Central memory CD8-positive, alpha-beta T cell (primary cell): ENCODE data around the gene SHANK1.
A peak's percentile ranks its signal among the peaks of the same experiment; 100 is the strongest.
"Not testable (repeated sequence)": the region's sequence is repeated elsewhere in the genome, so short reads cannot be mapped to it uniquely, and the experiment has no call there.

ENCODE experiments used
- ATAC-seq: fragments of 150-1000 bp; cut with Tn5 transposase; replicated peaks from 2 replicates; pipeline ENCODE4 v1.10.0; 2022; ENCODE audit warnings: mild to moderate bottlenecking, moderate FRiP score, moderate number of reproducible peaks; ENCODE audit not compliant: poor library complexity, severe bottlenecking; ENCODE audit errors: extremely low read depth
- DNase-seq, 2 donors: peaks; one replicate each; pipeline ENCODE4 v3.0.0; 2021; ENCODE audit warnings: low spot score in 2 of 2
- H3K27ac Mint-ChIP-seq: one replicate; pipeline ENCODE4 v1.8.0; 2022; ENCODE audit warnings: low read depth, mild to moderate bottlenecking, moderate library complexity, mixed read lengths
- H3K27me3 Mint-ChIP-seq: one replicate; pipeline ENCODE4 v1.8.0; 2022; ENCODE audit warnings: mixed read lengths
- H3K36me3 Mint-ChIP-seq: one replicate; pipeline ENCODE4 v1.8.0; 2022; ENCODE audit warnings: mild to moderate bottlenecking, moderate library complexity, mixed read lengths; ENCODE audit not compliant: insufficient read depth
- H3K4me1 Mint-ChIP-seq: one replicate; pipeline ENCODE4 v1.8.0; 2022; ENCODE audit warnings: mixed read lengths
- H3K4me3 Mint-ChIP-seq: one replicate; pipeline ENCODE4 v1.8.0; 2022; ENCODE audit warnings: mild to moderate bottlenecking, moderate library complexity, mixed read lengths
- H3K9me3 Mint-ChIP-seq: one replicate; pipeline ENCODE4 v1.8.0; 2022; ENCODE audit warnings: mixed read lengths

The SHANK1 gene

GRCh38 chr19:50719566-50719965, at the start of gene SHANK1:
Gene SHANK1, minus strand, starts transcription at chr19:50719802. Its CDS starts 2,883 bp downstream, at chr19:50716919.
- Mint-ChIP-seq H3K27me3 (peaks cover 83% of the 10 kb centered on the region), H3K9me3 (no peaks in the 10 kb centered on the region), H3K4me1 (peaks cover 17% of the 10 kb centered on the region), H3K27ac (no peak within 1 kb of the TSS), H3K4me3 (peak within 1 kb of the TSS; percentile 55), H3K36me3 (no peaks in the 10 kb centered on the region)
- ATAC-seq (no peak), DNase-seq (no peak)

- no peak for ATAC-seq
- Mint-ChIP-seq H3K27ac (no peak overlapping the region), H3K36me3 (no peaks in the 10 kb centered on the region), H3K9me3 (no peaks in the 10 kb centered on the region), H3K4me3 (no peak overlapping the region), H3K27me3 (peaks cover 46% of the 10 kb centered on the region), H3K4me1 (no peaks in the 10 kb centered on the region)
- no peak for DNase-seq
These were observed 48.7 kb upstream of the SHANK1 start for GRCh38 chr19:50768277-50768676.

GRCh38 chr19:50767263-50767662, 47.7 kb upstream of the SHANK1 start:
- H3K27ac Mint-ChIP-seq, ATAC-seq, H3K4me1 Mint-ChIP-seq, H3K4me3 Mint-ChIP-seq, H3K36me3 Mint-ChIP-seq, H3K9me3 Mint-ChIP-seq, DNase-seq: not testable (repeated sequence)
- H3K27me3 Mint-ChIP-seq = peaks cover 46% of the 10 kb centered on the region

- not testable (repeated sequence) for H3K27ac Mint-ChIP-seq, DNase-seq, H3K4me1 Mint-ChIP-seq, H3K4me3 Mint-ChIP-seq, H3K9me3 Mint-ChIP-seq, H3K36me3 Mint-ChIP-seq, ATAC-seq
- peaks cover 46% of the 10 kb centered on the region for H3K27me3 Mint-ChIP-seq
These were observed 47.1 kb upstream of the SHANK1 start for GRCh38 chr19:50766746-50767145.

- H3K9me3 Mint-ChIP-seq = no peaks in the 10 kb centered on the region
- no peaks in the 10 kb centered on the region for H3K4me1 Mint-ChIP-seq
- ATAC-seq = no peak
- H3K27ac Mint-ChIP-seq = no peak overlapping the region
- H3K36me3 Mint-ChIP-seq = no peaks in the 10 kb centered on the region
- H3K4me3 Mint-ChIP-seq = no peak overlapping the region
- no peak for DNase-seq
- peaks cover 36% of the 10 kb centered on the region for H3K27me3 Mint-ChIP-seq
These were observed 44.8 kb upstream of the SHANK1 start for GRCh38 chr19:50764409-50764808.

- H3K9me3 Mint-ChIP-seq, H3K27ac Mint-ChIP-seq, DNase-seq, H3K4me1 Mint-ChIP-seq, H3K4me3 Mint-ChIP-seq, ATAC-seq, H3K36me3 Mint-ChIP-seq: not testable (repeated sequence)
- H3K27me3 Mint-ChIP-seq = peaks cover 34% of the 10 kb centered on the region
These were observed 43.9 kb upstream of the SHANK1 start for GRCh38 chr19:50763521-50763920.

GRCh38 chr19:50761501-50761900, 41.9 kb upstream of the SHANK1 start:
- not testable (repeated sequence) for H3K9me3 Mint-ChIP-seq, DNase-seq, H3K27ac Mint-ChIP-seq, H3K4me3 Mint-ChIP-seq, ATAC-seq, H3K4me1 Mint-ChIP-seq, H3K36me3 Mint-ChIP-seq
- H3K27me3 Mint-ChIP-seq = peaks cover 28% of the 10 kb centered on the region

- DNase-seq (no peak), ATAC-seq (no peak)
- no peak overlapping the region for H3K27ac Mint-ChIP-seq
- H3K36me3 Mint-ChIP-seq = no peaks in the 10 kb centered on the region
- no peak overlapping the region for H3K4me3 Mint-ChIP-seq
- H3K9me3 Mint-ChIP-seq = no peaks in the 10 kb centered on the region
- H3K4me1 Mint-ChIP-seq = no peaks in the 10 kb centered on the region
- H3K27me3 Mint-ChIP-seq = peaks cover 30% of the 10 kb centered on the region
These were observed 40.3 kb upstream of the SHANK1 start for GRCh38 chr19:50759886-50760285.

GRCh38 chr19:50759076-50759475, 39.5 kb upstream of the SHANK1 start:
- H3K4me1 Mint-ChIP-seq = not testable (repeated sequence)

GRCh38 chr19:50757624-50758023, 38.0 kb upstream of the SHANK1 start:
- H3K9me3 Mint-ChIP-seq, H3K27ac Mint-ChIP-seq, H3K4me1 Mint-ChIP-seq, H3K36me3 Mint-ChIP-seq, DNase-seq, H3K4me3 Mint-ChIP-seq, ATAC-seq: not testable (repeated sequence)
- peaks cover 45% of the 10 kb centered on the region for H3K27me3 Mint-ChIP-seq

More at GRCh38 chr19:50759076-50759475, 39.5 kb upstream of the SHANK1 start:
- not testable (repeated sequence) for H3K4me3 Mint-ChIP-seq, ATAC-seq, H3K9me3 Mint-ChIP-seq, DNase-seq, H3K36me3 Mint-ChIP-seq, H3K27ac Mint-ChIP-seq
- H3K27me3 Mint-ChIP-seq = peaks cover 34% of the 10 kb centered on the region

GRCh38 chr19:50756244-50756643, 36.6 kb upstream of the SHANK1 start:
- H3K9me3 Mint-ChIP-seq, DNase-seq, H3K27ac Mint-ChIP-seq, H3K4me3 Mint-ChIP-seq, ATAC-seq, H3K36me3 Mint-ChIP-seq, H3K4me1 Mint-ChIP-seq: not testable (repeated sequence)
- H3K27me3 Mint-ChIP-seq = peaks cover 50% of the 10 kb centered on the region

GRCh38 chr19:50753879-50754278, 34.3 kb upstream of the SHANK1 start:
- Mint-ChIP-seq H3K9me3 (no peaks in the 10 kb centered on the region), H3K27ac (no peak overlapping the region), H3K4me1 (no peaks in the 10 kb centered on the region), H3K27me3 (peaks cover 50% of the 10 kb centered on the region), H3K4me3 (no peak overlapping the region), H3K36me3 (no peaks in the 10 kb centered on the region)
- ATAC-seq (no peak), DNase-seq (no peak)

GRCh38 chr19:50750010-50750409, 30.4 kb upstream of the SHANK1 start:
- no peak for ATAC-seq
- Mint-ChIP-seq H3K4me1 (no peaks in the 10 kb centered on the region), H3K27ac (no peak overlapping the region), H3K27me3 (peaks cover 35% of the 10 kb centered on the region), H3K4me3 (no peak overlapping the region), H3K9me3 (no peaks in the 10 kb centered on the region), H3K36me3 (no peaks in the 10 kb centered on the region)
- no peak for DNase-seq

- DNase-seq (no peak), ATAC-seq (no peak)
- no peak overlapping the region for H3K27ac Mint-ChIP-seq
- H3K27me3 Mint-ChIP-seq = peaks cover 35% of the 10 kb centered on the region
- H3K4me3 Mint-ChIP-seq = no peak overlapping the region
- H3K36me3 Mint-ChIP-seq = no peaks in the 10 kb centered on the region
- H3K9me3 Mint-ChIP-seq = no peaks in the 10 kb centered on the region
- no peaks in the 10 kb centered on the region for H3K4me1 Mint-ChIP-seq
These were observed 29.9 kb upstream of the SHANK1 start for GRCh38 chr19:50749490-50749889.
